Stimulated activated naive CD8-positive, alpha-beta T cell treated with anti-CD3 and anti-CD28 coated beads, Interleukin-15, amount 100 ng/mL, for 72 hours (primary cell): Measurements from ENCODE around the gene TFCP2L1.
A peak's percentile ranks its signal among the peaks of the same experiment; 100 is the strongest.

Experiments
- ATAC-seq: fragments of 150-1000 bp; cut with Tn5 transposase; 2 replicates; pipeline ENCODE4 v1.10.0; 2021; ENCODE audit warnings: mild to moderate bottlenecking, moderate library complexity
- DNase-seq, 2 donors: peaks; one replicate each; pipeline ENCODE4 v3.0.0; 2021 to 2022
- H3K27ac Mint-ChIP-seq, 2 donors: one replicate each; pipeline ENCODE4 v1.8.0; 2022; ENCODE audit warnings: mild to moderate bottlenecking in 2 of 2, mixed read lengths in 2 of 2, moderate library complexity in 2 of 2
- H3K27me3 Mint-ChIP-seq: one replicate; pipeline ENCODE4 v1.8.0; 2022; ENCODE audit warnings: mixed read lengths
- H3K4me1 Mint-ChIP-seq: one replicate; pipeline ENCODE4 v1.8.0; 2022; ENCODE audit warnings: mild to moderate bottlenecking, mixed read lengths
- H3K4me3 Mint-ChIP-seq, 2 donors: one replicate each; pipeline ENCODE4 v1.8.0; 2022; ENCODE audit warnings: mild to moderate bottlenecking in 2 of 2, mixed read lengths in 2 of 2, moderate library complexity in 1 of 2
- H3K9me3 Mint-ChIP-seq, 2 donors: one replicate each; pipeline ENCODE4 v1.8.0; 2022; ENCODE audit warnings: mixed read lengths in 2 of 2

TFCP2L1 gene

DNA sequence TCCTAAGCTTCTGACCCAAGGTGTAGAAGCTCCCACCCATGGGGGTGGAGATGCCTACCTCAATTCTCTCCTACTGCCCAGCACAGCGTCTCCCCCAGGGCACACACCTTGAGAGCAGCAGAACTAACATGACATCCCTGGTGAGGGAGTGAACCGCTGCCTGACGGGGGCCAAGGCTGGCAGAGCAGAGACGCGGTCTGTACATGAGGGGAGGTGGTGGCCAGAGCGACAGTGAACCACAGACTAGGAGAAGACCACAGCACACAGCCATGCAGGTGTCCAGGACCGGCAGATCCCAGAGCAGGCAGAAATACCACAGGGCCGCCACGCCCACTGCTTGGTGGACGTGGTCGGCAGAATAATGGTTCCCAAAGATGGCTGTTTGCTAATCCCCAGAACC, 40.4 kb downstream of the TFCP2L1 start:
- DNase-seq: no peak
- Mint-ChIP-seq H3K4me1 (no peaks in the 10 kb centered on the region), H3K27me3 (no peaks in the 10 kb centered on the region), H3K4me3 (no peak overlapping the region), H3K9me3 (no peaks in the 10 kb centered on the region), H3K27ac (peak overlapping the region in 1 of 2 donors; percentile 17)
- ATAC-seq: no peak

DNA sequence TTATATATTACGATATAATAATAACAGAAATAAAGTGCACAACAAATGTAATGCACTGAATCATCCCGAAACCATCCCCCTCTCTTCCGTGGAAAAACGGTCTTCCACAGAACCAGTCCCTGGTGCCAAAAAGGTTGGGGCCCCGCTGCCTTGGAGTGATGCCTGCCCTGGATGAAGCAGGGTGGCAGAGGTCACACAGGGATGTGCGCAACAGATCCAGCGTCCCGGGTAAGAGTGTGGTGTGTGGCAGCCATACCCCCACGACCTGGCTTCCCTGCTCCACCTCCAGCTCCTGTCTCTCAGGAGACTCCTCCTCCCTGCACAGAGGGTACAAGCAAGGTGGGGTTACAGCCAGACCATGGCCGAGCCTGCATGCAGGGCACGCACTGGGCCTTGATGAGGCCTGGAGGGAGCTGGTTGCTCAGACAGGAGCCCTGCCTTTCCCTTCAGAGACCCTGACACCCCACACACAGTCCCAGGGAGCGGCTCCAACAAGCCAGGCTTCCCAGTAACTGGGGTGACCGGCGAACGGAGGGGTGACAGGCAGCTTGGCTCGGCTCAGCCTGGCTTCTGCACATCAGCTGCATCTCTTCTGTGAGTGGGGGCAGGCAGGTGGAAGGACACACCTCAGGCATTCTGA, 41.1 kb downstream of the TFCP2L1 start:
- Mint-ChIP-seq H3K9me3 (no peaks in the 10 kb centered on the region), H3K27ac (no peak overlapping the region), H3K27me3 (no peaks in the 10 kb centered on the region), H3K4me1 (no peaks in the 10 kb centered on the region), H3K4me3 (no peak overlapping the region)
- ATAC-seq (no peak), DNase-seq (no peak)

DNA sequence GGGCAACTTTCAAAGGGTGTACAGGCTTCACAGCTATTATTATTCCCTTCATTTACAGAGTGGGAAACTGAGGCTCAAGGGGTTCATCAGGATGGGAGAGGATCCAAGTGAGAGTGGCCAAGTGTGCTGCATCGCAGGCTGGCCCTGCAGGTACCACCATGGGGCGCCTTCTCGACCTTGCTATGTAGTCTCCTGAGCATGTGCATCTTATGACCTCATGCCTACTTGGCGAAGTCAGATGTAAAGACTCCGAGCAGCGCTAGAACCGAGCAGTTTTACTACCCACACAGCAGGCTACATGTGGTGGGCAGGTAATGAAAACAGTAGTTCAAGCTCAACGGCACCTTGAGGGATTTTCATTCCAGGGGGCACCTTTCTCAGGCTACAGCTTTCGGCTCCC, 42.0 kb downstream of the TFCP2L1 start:
- ATAC-seq (no peak), DNase-seq (no peak)
- no peaks in the 10 kb centered on the region for H3K27me3 Mint-ChIP-seq
- H3K9me3 Mint-ChIP-seq: no peaks in the 10 kb centered on the region
- H3K4me1 Mint-ChIP-seq: no peaks in the 10 kb centered on the region
- H3K27ac Mint-ChIP-seq: no peak overlapping the region
- H3K4me3 Mint-ChIP-seq: no peak overlapping the region

GRCh38 chr2:121242175-121242875, 42.7 kb downstream of the TFCP2L1 start:
- no peaks in the 10 kb centered on the region for H3K4me1 Mint-ChIP-seq
- no peaks in the 10 kb centered on the region for H3K9me3 Mint-ChIP-seq
- ATAC-seq (no peak), DNase-seq (no peak)
- H3K27ac Mint-ChIP-seq: no peak overlapping the region
- no peak overlapping the region for H3K4me3 Mint-ChIP-seq
- H3K27me3 Mint-ChIP-seq: no peaks in the 10 kb centered on the region

GRCh38 chr2:121241466-121241865, 43.5 kb downstream of the TFCP2L1 start:
- H3K4me1 Mint-ChIP-seq: no peaks in the 10 kb centered on the region
- ATAC-seq (no peak), DNase-seq (no peak)
- H3K9me3 Mint-ChIP-seq: no peaks in the 10 kb centered on the region
- no peaks in the 10 kb centered on the region for H3K27me3 Mint-ChIP-seq
- H3K4me3 Mint-ChIP-seq: no peak overlapping the region
- H3K27ac Mint-ChIP-seq: no peak overlapping the region

DNA sequence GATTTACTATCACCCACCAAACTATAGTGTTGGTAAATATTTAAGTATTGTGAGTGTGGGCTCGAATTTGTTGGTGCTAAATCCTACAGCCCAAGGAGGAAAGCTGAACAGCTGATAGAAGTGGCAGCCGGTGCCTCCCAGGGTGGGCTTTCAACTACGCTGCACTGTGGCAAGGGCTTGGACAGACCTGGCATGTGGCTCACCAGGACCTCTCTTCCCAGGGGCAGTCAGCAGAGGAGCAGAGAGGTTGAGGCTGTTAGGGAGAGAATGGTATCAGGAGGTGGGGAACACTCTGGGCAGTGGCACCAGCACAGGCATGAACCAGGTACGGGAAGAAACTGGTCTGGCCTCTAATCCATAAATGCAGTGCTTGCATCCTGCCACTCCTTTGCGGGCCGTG, 44.6 kb downstream of the TFCP2L1 start:
- Mint-ChIP-seq H3K27me3 (no peaks in the 10 kb centered on the region), H3K4me3 (no peak overlapping the region), H3K27ac (no peak overlapping the region), H3K4me1 (no peaks in the 10 kb centered on the region), H3K9me3 (no peaks in the 10 kb centered on the region)
- no peak for DNase-seq
- ATAC-seq: no peak

DNA sequence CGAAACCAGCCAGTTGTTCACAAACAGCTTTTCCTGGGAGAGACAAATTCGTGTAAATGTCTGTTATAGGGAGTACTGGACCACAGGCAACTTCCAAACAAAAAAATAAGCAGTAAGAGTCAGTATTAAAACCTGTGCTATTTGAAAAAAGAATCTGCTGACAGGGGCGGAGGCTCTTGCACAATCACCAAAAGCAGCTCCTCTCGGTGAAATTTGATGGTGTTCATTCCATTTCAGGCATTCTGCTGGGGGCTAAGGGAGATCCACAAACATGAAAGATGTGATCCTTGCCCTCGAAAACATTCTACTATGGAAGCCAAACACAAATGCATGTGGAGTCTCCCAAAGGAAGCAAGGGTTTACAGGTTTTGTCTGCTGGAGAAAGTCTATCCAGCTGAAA, 45.0 kb downstream of the TFCP2L1 start:
- Mint-ChIP-seq H3K27me3 (no peaks in the 10 kb centered on the region), H3K27ac (no peak overlapping the region), H3K9me3 (no peaks in the 10 kb centered on the region), H3K4me3 (no peak overlapping the region), H3K4me1 (no peaks in the 10 kb centered on the region)
- DNase-seq (no peak), ATAC-seq (no peak)

DNA sequence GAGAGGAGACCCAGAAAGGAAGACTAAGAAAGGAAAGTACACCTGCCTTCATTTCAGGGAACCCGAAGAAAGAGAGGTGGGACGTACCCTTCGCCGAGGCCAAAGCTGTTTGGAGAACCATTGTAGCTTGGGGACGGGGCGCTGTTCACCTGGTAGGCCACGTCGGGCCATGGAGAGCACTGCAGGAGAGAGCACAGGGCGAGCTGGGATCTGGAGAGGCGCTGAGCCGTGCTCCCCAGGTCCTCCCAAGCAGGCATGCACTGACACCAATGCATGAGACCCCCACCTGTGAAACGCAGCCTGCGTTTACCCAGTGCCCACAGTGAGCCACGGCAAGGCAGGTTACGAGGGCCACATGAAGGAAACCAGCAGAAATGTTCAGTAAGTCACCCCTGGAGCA, 45.5 kb downstream of the TFCP2L1 start:
- DNase-seq (no peak), ATAC-seq (no peak)
- Mint-ChIP-seq H3K27me3 (no peaks in the 10 kb centered on the region), H3K4me1 (no peaks in the 10 kb centered on the region), H3K4me3 (no peak overlapping the region), H3K9me3 (no peaks in the 10 kb centered on the region), H3K27ac (no peak overlapping the region)

- H3K9me3 Mint-ChIP-seq: no peaks in the 10 kb centered on the region
- H3K27me3 Mint-ChIP-seq: no peaks in the 10 kb centered on the region
- no peak overlapping the region for H3K4me3 Mint-ChIP-seq
- H3K27ac Mint-ChIP-seq: no peak overlapping the region
- no peak for DNase-seq
- ATAC-seq: no peak
- H3K4me1 Mint-ChIP-seq: no peaks in the 10 kb centered on the region
Measured at GRCh38 chr2:121238828-121239227, 46.2 kb downstream of the TFCP2L1 start.

DNA sequence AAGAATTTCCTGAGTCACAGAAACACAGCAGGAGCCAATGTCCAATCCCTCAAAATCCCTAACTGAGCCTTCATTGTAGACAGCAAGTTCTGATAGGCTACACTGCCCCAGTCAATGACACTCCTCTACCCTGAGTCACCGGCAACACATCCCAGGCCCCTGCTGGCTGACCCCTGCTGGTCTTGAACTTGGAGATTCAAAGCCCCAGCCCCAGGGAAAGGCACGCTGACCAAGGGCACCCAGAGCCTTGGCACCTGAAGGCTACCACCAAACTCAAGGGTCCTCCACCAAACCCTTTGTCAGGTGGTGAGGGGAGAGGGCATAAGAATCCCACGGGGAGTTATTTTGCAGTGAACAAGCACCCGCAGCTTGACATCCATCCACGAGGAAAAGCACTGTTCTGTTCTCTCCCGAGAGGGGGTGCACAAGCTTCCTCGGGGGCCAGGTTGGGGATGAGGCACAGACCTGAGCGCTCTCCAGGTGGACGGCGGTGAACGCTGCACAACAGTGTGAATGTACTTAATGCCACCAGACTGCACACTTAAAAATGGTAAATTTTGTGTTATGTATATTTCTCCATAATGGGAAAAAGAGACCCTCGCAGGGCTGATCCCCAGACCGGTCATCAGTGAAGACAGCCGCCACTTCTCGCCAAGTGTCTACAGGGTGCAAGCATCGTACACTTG, 46.9 kb downstream of the TFCP2L1 start:
- H3K27ac Mint-ChIP-seq: no peak overlapping the region
- no peaks in the 10 kb centered on the region for H3K4me1 Mint-ChIP-seq
- H3K9me3 Mint-ChIP-seq: no peaks in the 10 kb centered on the region
- DNase-seq (no peak), ATAC-seq (no peak)
- no peak overlapping the region for H3K4me3 Mint-ChIP-seq
- H3K27me3 Mint-ChIP-seq: no peaks in the 10 kb centered on the region

DNA sequence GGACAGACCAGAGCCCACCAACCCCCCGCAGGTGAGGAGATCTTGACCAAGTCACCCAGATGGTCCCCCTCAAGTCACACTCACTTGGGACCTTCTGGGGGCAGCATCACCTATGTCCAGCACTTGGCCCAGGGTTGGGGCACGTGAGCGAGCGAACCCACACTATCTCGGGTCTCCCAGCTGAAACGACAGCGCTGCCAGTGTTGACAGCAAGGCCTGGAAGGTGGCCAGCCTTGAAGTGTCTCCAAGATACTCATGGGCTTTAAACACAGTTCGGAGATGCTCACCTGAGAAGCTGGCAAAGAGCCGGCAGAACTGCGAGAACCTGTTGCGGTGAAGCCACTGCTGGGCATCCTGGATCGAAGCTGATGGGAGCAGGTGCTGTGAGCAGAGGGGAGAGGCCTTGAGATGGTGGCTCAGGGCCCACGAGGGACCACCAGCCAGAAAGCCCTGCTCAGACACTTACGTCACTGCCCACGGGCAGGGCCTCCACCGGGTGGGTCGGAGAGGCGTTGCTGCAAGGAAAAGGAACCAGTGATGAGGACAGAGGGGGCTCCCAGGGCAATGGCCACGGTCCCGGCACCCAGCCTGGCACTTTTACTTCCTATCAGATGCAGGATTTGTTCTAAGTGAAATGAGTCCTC, 47.5 kb downstream of the TFCP2L1 start:
- H3K4me3 Mint-ChIP-seq: no peak overlapping the region
- H3K27ac Mint-ChIP-seq: no peak overlapping the region
- DNase-seq (no peak), ATAC-seq (no peak)
- H3K4me1 Mint-ChIP-seq: no peaks in the 10 kb centered on the region
- no peaks in the 10 kb centered on the region for H3K9me3 Mint-ChIP-seq
- H3K27me3 Mint-ChIP-seq: no peaks in the 10 kb centered on the region

DNA sequence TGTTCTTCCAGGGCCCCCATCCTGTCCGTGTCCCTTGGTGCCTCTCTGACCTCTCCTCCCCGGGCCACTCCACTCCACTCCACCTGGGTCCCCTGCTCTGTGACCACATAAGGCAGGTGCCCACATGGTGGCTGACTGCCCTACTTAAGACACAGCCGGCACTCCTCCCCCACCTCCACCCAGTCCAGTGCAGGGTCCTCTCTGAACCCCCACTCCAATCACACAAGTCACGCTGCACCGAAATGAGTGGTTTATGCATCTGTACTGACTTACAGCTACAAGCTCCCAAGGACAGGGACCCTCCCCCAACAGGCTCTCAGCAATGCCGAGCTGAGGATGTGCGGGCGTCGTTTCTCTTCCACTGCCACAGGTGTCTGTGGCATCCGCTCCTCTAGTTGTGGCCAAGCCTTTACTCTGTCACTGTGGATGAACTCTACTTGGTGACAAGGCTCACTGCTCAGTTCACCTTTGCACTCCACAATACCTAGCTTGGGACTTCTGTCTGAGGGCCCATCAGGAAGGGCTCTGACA, 48.3 kb downstream of the TFCP2L1 start:
- H3K9me3 Mint-ChIP-seq: no peaks in the 10 kb centered on the region
- H3K4me3 Mint-ChIP-seq: no peak overlapping the region
- no peaks in the 10 kb centered on the region for H3K27me3 Mint-ChIP-seq
- no peak for DNase-seq
- peak overlapping the region in 1 of 2 donors; percentile 29 for H3K27ac Mint-ChIP-seq
- no peaks in the 10 kb centered on the region for H3K4me1 Mint-ChIP-seq
- ATAC-seq: no peak

DNA sequence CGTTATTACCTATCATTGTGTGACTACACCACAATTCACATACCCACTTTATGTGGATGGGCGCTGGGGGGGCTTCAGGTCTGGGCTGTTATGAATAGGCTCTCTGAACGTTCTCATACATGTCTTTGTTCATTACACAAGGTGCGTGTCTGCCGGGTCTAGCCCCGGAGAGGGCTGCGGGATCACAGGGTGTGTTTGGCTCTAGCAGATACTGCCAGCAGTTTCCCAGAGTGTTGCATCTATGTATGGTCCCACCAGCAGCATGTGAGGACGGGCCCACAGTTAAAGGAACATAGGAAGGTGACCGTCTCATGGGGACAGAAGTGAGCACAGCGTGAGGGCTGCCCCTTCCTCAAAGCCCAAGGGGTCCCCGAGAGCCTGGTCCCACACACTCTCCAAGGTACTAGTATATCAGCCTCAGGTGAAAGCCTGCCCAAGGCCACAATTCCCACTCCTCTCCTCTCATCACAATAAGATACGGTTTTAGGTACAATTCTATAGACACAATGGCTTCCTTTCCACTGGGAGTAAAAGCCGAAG, 48.8 kb downstream of the TFCP2L1 start:
- no peak overlapping the region for H3K27ac Mint-ChIP-seq
- ATAC-seq (no peak), DNase-seq (no peak)
- H3K4me1 Mint-ChIP-seq: no peaks in the 10 kb centered on the region
- H3K27me3 Mint-ChIP-seq: no peaks in the 10 kb centered on the region
- H3K4me3 Mint-ChIP-seq: no peak overlapping the region
- H3K9me3 Mint-ChIP-seq: no peaks in the 10 kb centered on the region

GRCh38 chr2:121235542-121235941, 49.5 kb downstream of the TFCP2L1 start:
- no peak overlapping the region for H3K4me3 Mint-ChIP-seq
- no peak for ATAC-seq
- no peak for DNase-seq
- H3K27ac Mint-ChIP-seq: peak overlapping the region in 1 of 2 donors; percentile 80
- no peaks in the 10 kb centered on the region for H3K27me3 Mint-ChIP-seq
- no peaks in the 10 kb centered on the region for H3K9me3 Mint-ChIP-seq
- no peaks in the 10 kb centered on the region for H3K4me1 Mint-ChIP-seq

DNA sequence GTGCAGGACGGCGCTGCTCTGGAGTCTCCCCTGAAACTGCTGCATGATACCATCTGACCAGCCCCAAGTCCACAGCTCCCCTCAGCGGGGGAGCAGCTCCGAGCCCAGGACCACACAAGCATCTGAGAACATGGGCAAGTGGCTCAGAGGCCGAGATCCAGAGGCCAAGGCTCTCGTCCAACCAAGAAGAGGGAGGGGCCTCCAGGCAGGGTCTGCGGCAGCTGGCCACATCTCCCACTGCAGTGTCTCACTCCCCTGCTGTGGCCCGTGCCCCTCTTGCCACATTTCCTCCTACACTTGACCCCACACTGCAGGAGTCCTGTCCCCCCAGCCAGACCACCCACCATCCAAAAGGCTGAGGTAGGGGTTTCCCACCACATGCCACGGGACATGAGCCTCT, 50.2 kb downstream of the TFCP2L1 start:
- Mint-ChIP-seq H3K27me3 (no peaks in the 10 kb centered on the region), H3K9me3 (no peaks in the 10 kb centered on the region), H3K4me1 (no peaks in the 10 kb centered on the region), H3K27ac (no peak overlapping the region), H3K4me3 (no peak overlapping the region)
- DNase-seq: no peak
- ATAC-seq: no peak

DNA sequence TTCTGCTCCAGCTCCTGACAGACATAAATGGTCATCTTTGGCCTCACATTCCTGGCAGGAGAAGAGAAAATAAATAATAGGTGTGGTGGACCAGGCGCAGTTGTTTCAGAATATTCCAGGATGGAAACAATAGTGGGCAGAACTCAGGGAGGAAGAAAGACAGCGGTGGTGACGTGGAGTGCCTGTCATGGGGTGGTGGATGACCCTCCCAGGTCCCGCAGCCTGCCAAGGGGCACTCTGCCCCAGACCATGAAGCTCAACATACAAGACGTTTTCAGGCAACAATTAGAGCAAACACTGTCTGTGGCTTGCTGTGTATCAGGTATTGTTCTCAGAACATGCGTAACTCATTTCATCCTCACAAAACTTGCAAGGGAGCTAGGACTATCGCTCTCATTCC, 50.9 kb downstream of the TFCP2L1 start:
- Mint-ChIP-seq H3K4me1 (no peaks in the 10 kb centered on the region), H3K27ac (no peak overlapping the region), H3K9me3 (no peaks in the 10 kb centered on the region), H3K4me3 (no peak overlapping the region), H3K27me3 (no peaks in the 10 kb centered on the region)
- DNase-seq (no peak), ATAC-seq (no peak)
